ENCODE results near the gene PCK2.

Gene PCK2

DNA sequence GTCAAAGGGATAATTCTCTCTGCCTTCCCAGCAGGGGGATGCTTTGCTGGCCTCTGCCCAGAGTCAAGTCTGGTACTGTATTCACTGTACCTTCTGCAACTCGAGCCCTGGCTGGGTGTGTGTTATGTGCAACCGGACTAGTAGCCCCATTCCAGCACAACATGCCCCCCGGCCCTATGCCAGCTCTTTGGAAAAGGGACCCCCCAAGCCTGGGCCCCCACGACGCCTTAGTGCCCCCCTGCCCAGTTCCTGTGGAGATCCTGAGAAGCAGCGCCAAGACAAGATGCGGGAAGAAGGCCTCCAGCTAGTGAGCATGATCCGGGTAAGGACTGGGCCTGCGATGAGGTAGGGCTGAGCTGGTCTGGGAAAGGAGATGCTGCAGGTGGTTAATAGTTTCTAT lies 56.5 kb downstream of the PCK2 start:
- in situ Hi-C loops (cut with MboI; ENCODE audit: low sequenced_read_pairs), result no loop called here

GRCh38 chr14:24150993-24151392 lies 56.9 kb downstream of the PCK2 start:
- in situ Hi-C loops (cut with MboI; ENCODE audit: low sequenced_read_pairs), result no loop called here

DNA sequence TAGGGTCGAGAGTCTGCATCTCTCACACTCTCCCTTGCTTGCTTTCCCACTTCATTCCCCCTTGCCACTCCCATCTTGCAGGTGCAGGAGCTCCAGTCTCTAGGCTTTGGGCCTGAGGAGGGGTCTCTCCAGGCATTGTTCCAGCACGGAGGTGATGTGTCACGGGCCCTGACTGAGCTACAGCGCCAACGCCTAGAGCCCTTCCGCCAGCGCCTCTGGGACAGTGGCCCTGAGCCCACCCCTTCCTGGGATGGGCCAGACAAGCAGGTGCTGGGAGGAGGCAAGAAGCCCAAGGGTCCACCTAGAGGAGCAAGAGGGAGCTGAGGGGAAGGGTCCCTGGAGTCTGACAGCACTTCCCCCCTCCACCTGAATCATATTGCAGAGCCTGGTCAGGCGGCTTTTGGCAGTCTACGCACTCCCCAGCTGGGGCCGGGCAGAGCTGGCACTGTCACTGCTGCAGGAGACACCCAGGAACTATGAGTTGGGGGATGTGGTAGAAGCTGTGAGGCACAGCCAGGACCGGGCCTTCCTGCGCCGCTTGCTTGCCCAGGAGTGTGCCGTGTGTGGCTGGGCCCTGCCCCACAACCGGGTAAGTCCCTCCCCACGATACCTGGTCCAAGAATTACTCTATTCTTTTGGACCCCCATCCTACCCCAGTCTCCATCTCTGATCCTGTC lies 57.4 kb downstream of the PCK2 start:
- in situ Hi-C loops (cut with MboI; ENCODE audit: low sequenced_read_pairs), result no loop called here

Data from HL-60/S4 (cell line).